ENCODE measurements around the gene PSAT1.

DNA sequence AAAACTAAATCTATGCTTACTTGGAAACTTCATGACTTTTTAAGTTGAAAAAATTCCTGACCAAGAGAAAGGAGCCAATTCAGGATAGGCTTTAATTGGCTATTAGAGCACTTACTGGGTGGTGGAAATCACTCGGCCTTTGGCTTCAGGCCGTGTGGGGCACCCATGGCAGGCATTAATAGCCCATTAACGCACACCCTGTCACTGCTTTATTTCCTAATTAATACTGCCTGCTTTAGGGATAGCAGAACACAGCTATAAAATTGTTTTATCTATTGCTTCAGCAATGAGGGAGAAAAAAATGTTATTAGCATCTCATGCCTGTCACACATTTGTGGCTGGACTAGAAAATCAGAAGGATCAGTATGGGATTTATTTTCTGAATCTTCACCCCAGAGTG, 58.1 kb downstream of the PSAT1 start:
- TF ChIP-seq, protein P1, sequence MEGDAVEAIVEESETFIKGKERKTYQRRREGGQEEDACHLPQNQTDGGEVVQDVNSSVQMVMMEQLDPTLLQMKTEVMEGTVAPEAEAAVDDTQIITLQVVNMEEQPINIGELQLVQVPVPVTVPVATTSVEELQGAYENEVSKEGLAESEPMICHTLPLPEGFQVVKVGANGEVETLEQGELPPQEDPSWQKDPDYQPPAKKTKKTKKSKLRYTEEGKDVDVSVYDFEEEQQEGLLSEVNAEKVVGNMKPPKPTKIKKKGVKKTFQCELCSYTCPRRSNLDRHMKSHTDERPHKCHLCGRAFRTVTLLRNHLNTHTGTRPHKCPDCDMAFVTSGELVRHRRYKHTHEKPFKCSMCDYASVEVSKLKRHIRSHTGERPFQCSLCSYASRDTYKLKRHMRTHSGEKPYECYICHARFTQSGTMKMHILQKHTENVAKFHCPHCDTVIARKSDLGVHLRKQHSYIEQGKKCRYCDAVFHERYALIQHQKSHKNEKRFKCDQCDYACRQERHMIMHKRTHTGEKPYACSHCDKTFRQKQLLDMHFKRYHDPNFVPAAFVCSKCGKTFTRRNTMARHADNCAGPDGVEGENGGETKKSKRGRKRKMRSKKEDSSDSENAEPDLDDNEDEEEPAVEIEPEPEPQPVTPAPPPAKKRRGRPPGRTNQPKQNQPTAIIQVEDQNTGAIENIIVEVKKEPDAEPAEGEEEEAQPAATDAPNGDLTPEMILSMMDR (IDR thresholded peaks at IDR 0.05) = no peak
- TF ChIP-seq POLR2A (IDR thresholded peaks at IDR 0.05) = no peak

All from testis (tissue), 2 donors.